Panc1 (cell line): ENCODE measurements around the gene TRAM2. TPM values are rescaled to one million over a fixed set of nuclear protein-coding genes. Genes with fewer than 3 reads are reported as not detected.

Experiments used
- ATAC-seq: fragments of 200-7000 bp; cut with Tn5 transposase; 2 replicates; pipeline ENCODE4 v1.9.1; 2020; ENCODE audit warnings: mild to moderate bottlenecking, moderate library complexity
- BruUV-seq: library from RNA; stranded (reverse); fragments of 400-500 nt; replicated peaks from 2 replicates; lab custom pipeline; 2021; lab: Mats Ljungman, UMichigan
- CTCF ChIA-PET: fragments of 300-600 bp; sonication (Branson Sonifier 250); formaldehyde crosslinking; loops from one replicate; lab custom pipeline; 2022; ENCODE audit warnings: antibody characterized with exemption; lab: Charles Lee
- POLR2A ChIA-PET: fragments of 300-600 bp; sonication (Branson Sonifier 250); formaldehyde crosslinking; loops from one replicate; lab custom pipeline; 2022; ENCODE audit warnings: antibody characterized with exemption; lab: Charles Lee
- DNase-seq: peaks from one replicate; pipeline ENCODE4 v3.0.0-alpha.2; 2010; ENCODE audit warnings: low read depth, low spot score
- H3K27ac ChIP-seq: 2 replicates; pipeline ENCODE4 v1.5.1; 2011; ENCODE audit warnings: mild to moderate bottlenecking, low read length, inconsistent platforms
- H3K27me3 ChIP-seq: fragments of 200-500 bp; sonication (Bioruptor generic); 2 replicates; pipeline ENCODE4 v1.6.0; 2014; ENCODE audit warnings: low read length, inconsistent platforms; ENCODE audit not compliant: control insufficient read depth, insufficient read depth
- H3K36me3 ChIP-seq: fragments of 200-500 bp; sonication (Bioruptor generic); 2 replicates; pipeline ENCODE4 v1.5.1; 2014; ENCODE audit warnings: inconsistent platforms, mild to moderate bottlenecking, low read length, moderate library complexity; ENCODE audit not compliant: control insufficient read depth, insufficient read depth
- H3K4me1 ChIP-seq: 2 replicates; pipeline ENCODE4 v1.5.1; 2011; ENCODE audit warnings: inconsistent platforms, mild to moderate bottlenecking, low read length, moderate library complexity; ENCODE audit not compliant: control insufficient read depth, insufficient read depth
- H3K4me3 ChIP-seq, 2 experiments: 2 replicates each; pipeline ENCODE4 v1.5.1; 2011 to 2012; ENCODE audit warnings: low read depth in 2 of 2, low read length in 2 of 2, mild to moderate bottlenecking in 2 of 2, inconsistent platforms in 1 of 2, moderate library complexity in 1 of 2
- H3K9me3 ChIP-seq: fragments of 200-500 bp; sonication (Bioruptor generic); 2 replicates; pipeline ENCODE4 v1.5.1; 2014; ENCODE audit warnings: low read depth, mild to moderate bottlenecking, inconsistent platforms, low read length, moderate library complexity; ENCODE audit not compliant: control insufficient read depth, insufficient read depth
- POLR2AphosphoS5 ChIP-seq: IDR thresholded peaks from 2 replicates; pipeline ENCODE4 v1.6.1; 2012; ENCODE audit warnings: mild to moderate bottlenecking, low read depth, low read length, moderate library complexity
- SIN3A ChIP-seq: IDR thresholded peaks from 2 replicates; pipeline ENCODE4 v1.6.1; 2012; ENCODE audit warnings: low read depth, mild to moderate bottlenecking, low read length, moderate library complexity, borderline replicate concordance; ENCODE audit not compliant: insufficient read depth
- TCF7L2 ChIP-seq: IDR thresholded peaks from 2 replicates; pipeline ENCODE4 v1.6.1; 2011; ENCODE audit warnings: mild to moderate bottlenecking, low read depth, low read length, inconsistent platforms
- in situ Hi-C: cut with HindIII; loops from 2 replicates; pipeline ENCODE4 v1.10.0; 2016; ENCODE audit warnings: low sequenced_read_pairs, low pct_unique_long_range_greater_than_20kb
- intact Hi-C: fragments of 100-400 bp; cut with micrococcal nuclease; formaldehyde crosslinking; loops from one replicate; pipeline ENCODE4 v1.10.0; 2022; ENCODE audit not compliant: unreplicated experiment
- total RNA-seq: library from RNA; stranded (reverse); gene quantifications from one replicate; pipeline ENCODE4 v1.2.1, GENCODE V29; 2021; ENCODE audit not compliant: unreplicated experiment
- TF ChIP-seq, protein P1 (sequence below), 2 experiments: IDR thresholded peaks; 2 replicates each; pipeline ENCODE4 v1.6.1; 2011 to 2012; ENCODE audit warnings: low read depth in 2 of 2, control low read depth in 1 of 2, low read length in 1 of 2, mild to moderate bottlenecking in 1 of 2, moderate library complexity in 1 of 2; ENCODE audit not compliant: insufficient read depth in 1 of 2
- TF ChIP-seq, protein P2 (sequence below): fragments of 450-650 bp; IDR thresholded peaks from 2 replicates; pipeline ENCODE4 v1.5.1; 2017; ENCODE audit warnings: mild to moderate bottlenecking

The TRAM2 gene
- total RNA-seq, 1 experiment from 2014 or later: 56.7 TPM

DNA sequence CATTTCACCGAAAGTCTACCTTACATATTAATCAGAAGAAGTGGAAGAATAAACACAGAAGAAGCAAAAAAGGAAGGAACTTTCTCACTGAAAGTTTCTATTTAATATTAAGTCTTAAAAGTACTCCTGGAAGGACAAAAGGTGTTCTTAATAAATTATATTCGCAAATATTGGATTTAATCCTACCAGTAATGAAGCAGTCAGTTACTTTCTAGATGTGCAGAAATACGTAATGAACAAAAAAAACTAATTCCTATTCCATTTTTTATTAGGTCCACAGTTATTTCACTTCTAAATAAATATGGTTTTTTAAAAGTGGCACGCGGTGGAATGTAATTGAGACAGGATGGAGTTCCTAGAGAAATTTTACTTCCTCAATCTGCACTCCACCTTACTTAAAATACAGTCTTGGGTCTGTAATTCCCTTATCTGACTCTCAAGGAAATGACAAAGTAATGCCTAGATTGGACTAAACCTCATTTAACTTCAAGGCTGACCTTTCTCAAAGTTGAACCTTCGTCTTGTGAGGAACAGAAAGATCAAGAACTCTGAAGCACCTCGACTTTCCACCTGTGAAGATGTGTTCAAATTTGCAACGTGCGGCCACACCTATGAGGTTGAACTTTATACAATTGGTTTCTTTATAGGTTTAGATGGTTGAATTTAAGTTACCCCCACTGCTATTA lies 1.1 kb upstream of the TRAM2 start:
- ATAC-seq: no peak
- in situ Hi-C loops (no loop called here), intact Hi-C loops (loop anchor here (5.0 kb wide), 2 partner anchors 61 to 161 kb away; no protein-coding TSS in a partner anchor)
- CTCF ChIA-PET: no interaction called here
- Histone ChIP-seq H3K9me3 (no peaks in the 10 kb centered on the region), H3K4me3 (peak overlapping the region; percentile 69 to 80), H3K27me3 (no peaks in the 10 kb centered on the region), H3K36me3 (0 out of 2 replicates have a peak, but pooled peaks cover 2% of the 10 kb centered on the region), H3K4me1 (peaks cover 29% of the 10 kb centered on the region), H3K27ac (peak overlapping the region; percentile 98)
- no peak for DNase-seq
- TSS peak; percentile 88 for BruUV-seq
- TF ChIP-seq TCF7L2 (no peak), SIN3A (no peak), POLR2AphosphoS5 (no peak)
- TF ChIP-seq, protein P1, sequence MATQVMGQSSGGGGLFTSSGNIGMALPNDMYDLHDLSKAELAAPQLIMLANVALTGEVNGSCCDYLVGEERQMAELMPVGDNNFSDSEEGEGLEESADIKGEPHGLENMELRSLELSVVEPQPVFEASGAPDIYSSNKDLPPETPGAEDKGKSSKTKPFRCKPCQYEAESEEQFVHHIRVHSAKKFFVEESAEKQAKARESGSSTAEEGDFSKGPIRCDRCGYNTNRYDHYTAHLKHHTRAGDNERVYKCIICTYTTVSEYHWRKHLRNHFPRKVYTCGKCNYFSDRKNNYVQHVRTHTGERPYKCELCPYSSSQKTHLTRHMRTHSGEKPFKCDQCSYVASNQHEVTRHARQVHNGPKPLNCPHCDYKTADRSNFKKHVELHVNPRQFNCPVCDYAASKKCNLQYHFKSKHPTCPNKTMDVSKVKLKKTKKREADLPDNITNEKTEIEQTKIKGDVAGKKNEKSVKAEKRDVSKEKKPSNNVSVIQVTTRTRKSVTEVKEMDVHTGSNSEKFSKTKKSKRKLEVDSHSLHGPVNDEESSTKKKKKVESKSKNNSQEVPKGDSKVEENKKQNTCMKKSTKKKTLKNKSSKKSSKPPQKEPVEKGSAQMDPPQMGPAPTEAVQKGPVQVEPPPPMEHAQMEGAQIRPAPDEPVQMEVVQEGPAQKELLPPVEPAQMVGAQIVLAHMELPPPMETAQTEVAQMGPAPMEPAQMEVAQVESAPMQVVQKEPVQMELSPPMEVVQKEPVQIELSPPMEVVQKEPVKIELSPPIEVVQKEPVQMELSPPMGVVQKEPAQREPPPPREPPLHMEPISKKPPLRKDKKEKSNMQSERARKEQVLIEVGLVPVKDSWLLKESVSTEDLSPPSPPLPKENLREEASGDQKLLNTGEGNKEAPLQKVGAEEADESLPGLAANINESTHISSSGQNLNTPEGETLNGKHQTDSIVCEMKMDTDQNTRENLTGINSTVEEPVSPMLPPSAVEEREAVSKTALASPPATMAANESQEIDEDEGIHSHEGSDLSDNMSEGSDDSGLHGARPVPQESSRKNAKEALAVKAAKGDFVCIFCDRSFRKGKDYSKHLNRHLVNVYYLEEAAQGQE (IDR thresholded peaks at IDR 0.05; ENCODE audit: insufficient read depth in 1 of 2, low read depth in 2 of 2, low read length in 1 of 2): no peak
- TF ChIP-seq, protein P2, sequence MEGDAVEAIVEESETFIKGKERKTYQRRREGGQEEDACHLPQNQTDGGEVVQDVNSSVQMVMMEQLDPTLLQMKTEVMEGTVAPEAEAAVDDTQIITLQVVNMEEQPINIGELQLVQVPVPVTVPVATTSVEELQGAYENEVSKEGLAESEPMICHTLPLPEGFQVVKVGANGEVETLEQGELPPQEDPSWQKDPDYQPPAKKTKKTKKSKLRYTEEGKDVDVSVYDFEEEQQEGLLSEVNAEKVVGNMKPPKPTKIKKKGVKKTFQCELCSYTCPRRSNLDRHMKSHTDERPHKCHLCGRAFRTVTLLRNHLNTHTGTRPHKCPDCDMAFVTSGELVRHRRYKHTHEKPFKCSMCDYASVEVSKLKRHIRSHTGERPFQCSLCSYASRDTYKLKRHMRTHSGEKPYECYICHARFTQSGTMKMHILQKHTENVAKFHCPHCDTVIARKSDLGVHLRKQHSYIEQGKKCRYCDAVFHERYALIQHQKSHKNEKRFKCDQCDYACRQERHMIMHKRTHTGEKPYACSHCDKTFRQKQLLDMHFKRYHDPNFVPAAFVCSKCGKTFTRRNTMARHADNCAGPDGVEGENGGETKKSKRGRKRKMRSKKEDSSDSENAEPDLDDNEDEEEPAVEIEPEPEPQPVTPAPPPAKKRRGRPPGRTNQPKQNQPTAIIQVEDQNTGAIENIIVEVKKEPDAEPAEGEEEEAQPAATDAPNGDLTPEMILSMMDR: no peak
- POLR2A ChIA-PET: no interaction called here

DNA sequence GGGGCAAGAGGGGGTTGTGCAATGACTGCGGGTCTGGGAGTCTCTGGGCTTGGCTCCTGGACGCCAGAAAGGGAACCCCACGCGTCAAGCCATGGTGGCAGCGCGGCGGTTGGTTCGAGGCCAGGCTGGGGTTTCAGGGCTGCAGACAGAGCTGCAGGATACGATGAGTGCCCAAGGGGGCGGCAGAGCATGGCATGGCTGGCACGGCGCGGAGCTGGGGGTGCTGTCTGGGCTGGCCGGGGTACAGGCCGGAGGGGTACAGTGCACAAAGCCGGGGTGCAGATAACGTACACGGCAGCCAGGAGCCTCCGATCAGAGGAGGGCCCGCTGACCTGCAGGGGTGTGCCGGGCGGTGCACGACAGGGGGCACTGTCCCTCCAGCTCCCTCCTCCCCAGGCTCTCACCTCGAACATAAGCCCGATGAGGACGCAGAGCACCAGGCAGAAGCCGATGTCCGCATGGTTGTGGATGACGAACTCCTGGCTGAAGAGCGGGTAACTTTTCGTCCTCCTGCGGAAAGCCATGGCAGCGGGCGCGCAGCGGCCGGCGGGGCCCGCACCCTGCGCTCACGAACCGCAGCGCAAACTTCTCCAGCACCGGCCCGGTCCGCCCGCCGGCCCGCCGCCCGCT lies 353 bp downstream of the TRAM2 start:
- ATAC-seq (peak; percentile 88), DNase-seq (no peak)
- Histone ChIP-seq H3K4me1 (peaks cover 37% of the 10 kb centered on the region), H3K27me3 (no peaks in the 10 kb centered on the region), H3K27ac (peak overlapping the region; percentile 90), H3K4me3 (peak overlapping the region; percentile 60 to 79), H3K36me3 (0 out of 2 replicates have a peak, but pooled peaks cover 2% of the 10 kb centered on the region), H3K9me3 (no peaks in the 10 kb centered on the region)
- TF ChIP-seq, protein P2: peak; percentile 81
- TF ChIP-seq TCF7L2 (no peak), SIN3A (peak; percentile 74; the same call in 1 of the 2 replicates), POLR2AphosphoS5 (peak; percentile 0)
- TF ChIP-seq, protein P1 (IDR thresholded peaks at IDR 0.05; ENCODE audit: insufficient read depth in 1 of 2, low read depth in 2 of 2, low read length in 1 of 2): 0 out of 4 replicates have a peak, but pooled peaks of 1 of the 2 experiments have one; percentile 7
- POLR2A ChIA-PET: interaction anchor here (0.6 to 1.4 kb wide), 3 partner anchors 13 to 155 kb away, joined by 3 to 5 read pairs (median 4); no protein-coding TSS in a partner anchor
- CTCF ChIA-PET: interaction anchor here (0.6 to 1.2 kb wide), 2 partner anchors 74 to 159 kb away, joined by 3 read pairs; no protein-coding TSS in a partner anchor
- intact Hi-C loops: loop anchor here (5.0 kb wide), 2 partner anchors 59 to 159 kb away; no protein-coding TSS in a partner anchor
- BruUV-seq: no TSS peak
- in situ Hi-C loops: no loop called here
